Stimulated activated naive CD8-positive, alpha-beta T cell treated with anti-CD3 and anti-CD28 coated beads, Interleukin-15, Interleukin-2, amounts not matched to agents 100 ng/mL and 50 ng/mL, for 24 hours (primary cell): ENCODE results near the gene RIF1.
A peak's percentile ranks its signal among the peaks of the same experiment; 100 is the strongest.

Experiments
- H3K27ac Mint-ChIP-seq: one replicate; pipeline ENCODE4 v1.8.0; 2021; ENCODE audit warnings: mild to moderate bottlenecking, mixed read lengths
- H3K27me3 Mint-ChIP-seq: one replicate; pipeline ENCODE4 v1.8.0; 2021; ENCODE audit warnings: mixed read lengths
- H3K36me3 Mint-ChIP-seq: one replicate; pipeline ENCODE4 v1.8.0; 2021; ENCODE audit warnings: low read depth, mixed read lengths
- H3K4me1 Mint-ChIP-seq: one replicate; pipeline ENCODE4 v1.8.0; 2021; ENCODE audit warnings: low read depth, mixed read lengths
- H3K4me3 Mint-ChIP-seq: one replicate; pipeline ENCODE4 v1.8.0; 2021; ENCODE audit warnings: mild to moderate bottlenecking, mixed read lengths
- H3K9me3 Mint-ChIP-seq: one replicate; pipeline ENCODE4 v1.8.0; 2021; ENCODE audit warnings: mixed read lengths

RIF1 gene, protein sequence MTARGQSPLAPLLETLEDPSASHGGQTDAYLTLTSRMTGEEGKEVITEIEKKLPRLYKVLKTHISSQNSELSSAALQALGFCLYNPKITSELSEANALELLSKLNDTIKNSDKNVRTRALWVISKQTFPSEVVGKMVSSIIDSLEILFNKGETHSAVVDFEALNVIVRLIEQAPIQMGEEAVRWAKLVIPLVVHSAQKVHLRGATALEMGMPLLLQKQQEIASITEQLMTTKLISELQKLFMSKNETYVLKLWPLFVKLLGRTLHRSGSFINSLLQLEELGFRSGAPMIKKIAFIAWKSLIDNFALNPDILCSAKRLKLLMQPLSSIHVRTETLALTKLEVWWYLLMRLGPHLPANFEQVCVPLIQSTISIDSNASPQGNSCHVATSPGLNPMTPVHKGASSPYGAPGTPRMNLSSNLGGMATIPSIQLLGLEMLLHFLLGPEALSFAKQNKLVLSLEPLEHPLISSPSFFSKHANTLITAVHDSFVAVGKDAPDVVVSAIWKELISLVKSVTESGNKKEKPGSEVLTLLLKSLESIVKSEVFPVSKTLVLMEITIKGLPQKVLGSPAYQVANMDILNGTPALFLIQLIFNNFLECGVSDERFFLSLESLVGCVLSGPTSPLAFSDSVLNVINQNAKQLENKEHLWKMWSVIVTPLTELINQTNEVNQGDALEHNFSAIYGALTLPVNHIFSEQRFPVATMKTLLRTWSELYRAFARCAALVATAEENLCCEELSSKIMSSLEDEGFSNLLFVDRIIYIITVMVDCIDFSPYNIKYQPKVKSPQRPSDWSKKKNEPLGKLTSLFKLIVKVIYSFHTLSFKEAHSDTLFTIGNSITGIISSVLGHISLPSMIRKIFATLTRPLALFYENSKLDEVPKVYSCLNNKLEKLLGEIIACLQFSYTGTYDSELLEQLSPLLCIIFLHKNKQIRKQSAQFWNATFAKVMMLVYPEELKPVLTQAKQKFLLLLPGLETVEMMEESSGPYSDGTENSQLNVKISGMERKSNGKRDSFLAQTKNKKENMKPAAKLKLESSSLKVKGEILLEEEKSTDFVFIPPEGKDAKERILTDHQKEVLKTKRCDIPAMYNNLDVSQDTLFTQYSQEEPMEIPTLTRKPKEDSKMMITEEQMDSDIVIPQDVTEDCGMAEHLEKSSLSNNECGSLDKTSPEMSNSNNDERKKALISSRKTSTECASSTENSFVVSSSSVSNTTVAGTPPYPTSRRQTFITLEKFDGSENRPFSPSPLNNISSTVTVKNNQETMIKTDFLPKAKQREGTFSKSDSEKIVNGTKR (N-terminal part only)

DNA sequence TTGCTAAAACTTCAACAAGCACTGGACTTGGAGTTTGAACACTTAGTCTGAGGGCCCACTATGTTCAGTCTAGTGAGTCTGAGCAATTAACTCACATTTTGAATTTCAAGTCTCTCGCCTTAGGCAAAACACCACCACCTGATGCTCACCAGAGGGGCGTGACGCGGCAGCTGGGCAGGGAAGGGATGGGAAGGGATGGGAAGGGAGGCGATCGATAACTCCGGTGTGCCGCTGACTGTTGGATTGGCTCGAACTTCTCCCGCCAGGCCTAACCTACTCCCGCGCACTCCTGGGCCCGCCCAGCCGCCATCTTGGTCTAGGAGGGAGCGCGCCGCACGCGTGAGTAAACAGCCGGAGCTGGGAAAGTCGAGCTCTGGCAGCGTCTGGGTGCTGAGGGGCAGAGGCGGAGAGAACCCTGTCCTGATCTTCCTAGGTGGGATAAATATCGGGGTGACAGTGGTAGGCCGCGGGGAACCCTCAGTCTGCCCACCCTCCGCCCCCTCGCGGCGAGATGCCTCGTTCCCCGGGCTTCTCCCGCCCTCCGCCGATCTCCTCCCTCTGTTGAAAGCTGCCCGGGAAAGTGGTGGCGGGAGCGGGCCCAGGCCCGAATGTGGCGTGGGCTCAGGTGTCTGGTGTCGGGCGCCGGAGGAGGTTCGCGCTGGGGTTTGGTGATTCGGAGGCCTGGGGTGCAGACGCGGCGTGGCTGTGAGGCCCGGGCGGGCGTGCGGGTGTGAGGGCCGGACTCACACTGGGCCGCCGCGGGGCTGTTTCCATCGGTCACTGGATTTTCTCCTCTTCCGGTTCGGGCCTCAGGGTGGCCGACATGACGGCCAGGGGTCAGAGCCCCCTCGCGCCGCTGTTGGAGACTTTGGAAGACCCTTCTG is at the start of gene RIF1:
Gene RIF1, plus strand, starts transcription at position 302 of the 884 bp plus-strand sequence. Its CDS starts 522 bp downstream, at position 824.
- peaks cover 34% of the 10 kb centered on the region for H3K36me3 Mint-ChIP-seq
- H3K4me3 Mint-ChIP-seq: peak within 1 kb of the TSS; percentile 97
- H3K4me1 Mint-ChIP-seq: peaks cover 25% of the 10 kb centered on the region
- H3K27ac Mint-ChIP-seq: peak within 1 kb of the TSS; percentile 93
- H3K9me3 Mint-ChIP-seq: no peaks in the 10 kb centered on the region
- no peaks in the 10 kb centered on the region for H3K27me3 Mint-ChIP-seq

DNA sequence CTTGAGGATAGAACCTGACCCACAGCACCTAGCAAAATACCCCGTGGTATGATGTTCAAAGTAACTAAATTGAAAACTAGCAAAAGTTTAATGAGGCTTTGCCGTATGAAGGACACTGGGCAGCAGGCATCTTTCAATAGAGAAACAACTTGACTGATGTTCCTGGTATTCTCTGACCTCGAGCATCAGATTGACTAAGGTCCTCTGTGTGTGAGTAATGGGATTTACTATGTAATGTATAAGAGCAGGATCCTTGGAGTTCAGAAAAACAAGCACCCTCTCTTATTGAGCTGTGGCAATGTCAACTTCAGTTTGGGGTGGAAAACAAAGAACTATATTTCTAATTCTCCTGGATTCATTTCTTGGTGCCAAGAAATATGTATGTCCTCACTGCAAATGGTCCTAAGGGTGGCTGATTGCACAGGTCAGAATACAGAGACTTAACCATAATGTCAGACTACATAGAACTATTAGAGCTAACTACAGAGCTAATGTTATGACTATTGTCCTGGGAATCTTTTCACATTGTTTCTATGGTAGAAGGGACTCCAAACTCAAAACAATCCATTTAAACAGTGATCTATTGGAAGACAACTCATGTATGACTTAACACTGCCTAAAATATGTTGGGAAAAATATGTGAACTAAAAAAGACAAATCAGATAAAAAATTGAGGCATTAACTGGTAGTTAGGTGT is 47.9 kb upstream of the RIF1 start:
- Mint-ChIP-seq H3K9me3 (no peaks in the 10 kb centered on the region), H3K27me3 (no peaks in the 10 kb centered on the region), H3K36me3 (no peaks in the 10 kb centered on the region), H3K4me3 (no peak overlapping the region), H3K4me1 (no peaks in the 10 kb centered on the region), H3K27ac (no peak overlapping the region)

DNA sequence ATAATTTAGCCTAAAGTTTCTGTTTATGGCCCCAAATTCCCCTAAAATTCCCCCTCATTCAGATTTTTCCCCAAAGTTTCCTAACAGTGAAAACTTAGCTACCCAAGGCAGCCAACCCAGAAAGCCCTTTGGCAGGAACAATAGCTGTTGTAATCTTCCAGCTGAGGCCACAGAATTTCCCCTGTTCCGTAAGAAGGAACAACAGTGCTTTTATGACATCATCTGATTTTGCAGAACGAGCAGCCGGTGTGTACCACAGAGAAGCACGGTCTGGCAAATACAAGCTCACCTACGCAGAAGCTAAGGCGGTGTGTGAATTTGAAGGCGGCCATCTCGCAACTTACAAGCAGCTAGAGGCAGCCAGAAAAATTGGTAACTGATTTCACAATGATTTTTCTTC is 46.0 kb upstream of the RIF1 start:
- no peak overlapping the region for H3K27ac Mint-ChIP-seq
- no peaks in the 10 kb centered on the region for H3K27me3 Mint-ChIP-seq
- H3K36me3 Mint-ChIP-seq: no peaks in the 10 kb centered on the region
- H3K9me3 Mint-ChIP-seq: no peaks in the 10 kb centered on the region
- H3K4me1 Mint-ChIP-seq: no peaks in the 10 kb centered on the region
- H3K4me3 Mint-ChIP-seq: no peak overlapping the region

DNA sequence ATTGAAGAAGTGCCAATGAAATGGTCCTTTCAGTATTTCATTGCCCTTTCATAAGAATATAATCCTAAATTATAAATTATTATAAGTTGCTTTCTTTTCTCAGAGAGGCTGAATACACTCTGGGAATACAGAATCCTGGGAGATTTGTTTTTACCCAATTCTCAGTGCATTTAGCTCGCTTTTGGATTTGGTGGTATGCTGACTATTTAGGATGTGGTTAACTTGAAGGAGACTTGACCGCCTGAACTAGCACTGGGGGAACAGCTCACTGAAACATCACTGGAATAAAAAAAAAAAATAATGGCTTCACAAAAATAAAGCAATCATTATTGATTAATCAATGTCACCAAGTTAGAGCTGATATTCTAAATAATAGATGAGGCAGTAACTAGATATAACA is 42.1 kb upstream of the RIF1 start:
- Mint-ChIP-seq H3K36me3 (no peaks in the 10 kb centered on the region), H3K27me3 (no peaks in the 10 kb centered on the region), H3K4me3 (no peak overlapping the region), H3K4me1 (no peaks in the 10 kb centered on the region), H3K9me3 (no peaks in the 10 kb centered on the region), H3K27ac (no peak overlapping the region)

DNA sequence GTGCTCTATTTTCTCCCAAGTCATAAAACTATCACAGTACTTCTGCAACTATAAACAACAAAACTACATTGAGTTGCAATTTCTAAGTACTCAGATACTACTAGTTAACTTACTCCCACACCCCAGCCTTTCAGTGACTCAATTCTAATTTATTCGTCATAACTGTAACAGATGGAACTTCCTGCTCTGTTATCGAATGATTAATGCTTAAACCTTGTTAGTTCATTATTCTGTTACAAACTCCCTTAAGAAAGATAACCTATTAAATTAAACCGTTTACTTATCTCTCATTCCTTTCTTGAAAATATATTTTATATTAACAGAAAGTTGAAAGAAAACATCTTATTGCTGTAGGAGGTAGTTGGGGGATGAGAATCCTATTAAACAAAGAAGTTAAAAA is 35.3 kb upstream of the RIF1 start:
- H3K36me3 Mint-ChIP-seq: no peaks in the 10 kb centered on the region
- no peaks in the 10 kb centered on the region for H3K27me3 Mint-ChIP-seq
- H3K9me3 Mint-ChIP-seq: no peaks in the 10 kb centered on the region
- H3K27ac Mint-ChIP-seq: no peak overlapping the region
- H3K4me1 Mint-ChIP-seq: peaks cover 4% of the 10 kb centered on the region
- no peak overlapping the region for H3K4me3 Mint-ChIP-seq

DNA sequence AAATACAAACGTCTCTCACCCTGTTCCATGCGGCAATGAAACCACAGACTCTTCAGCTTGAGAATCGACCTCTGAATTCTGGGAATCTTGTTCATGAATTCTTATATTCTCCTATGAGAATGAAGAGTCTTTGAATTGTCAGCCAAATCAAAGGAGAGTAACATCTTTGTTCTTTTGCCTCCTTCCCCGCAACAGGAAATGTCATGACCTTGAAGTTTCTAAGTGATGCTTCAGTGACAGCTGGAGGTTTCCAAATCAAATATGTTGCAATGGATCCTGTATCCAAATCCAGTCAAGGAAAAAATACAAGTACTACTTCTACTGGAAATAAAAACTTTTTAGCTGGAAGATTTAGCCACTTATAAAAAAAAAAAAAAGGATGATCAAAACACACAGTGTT is 30.5 kb upstream of the RIF1 start:
- Mint-ChIP-seq H3K9me3 (no peaks in the 10 kb centered on the region), H3K4me3 (no peak overlapping the region), H3K36me3 (no peaks in the 10 kb centered on the region), H3K27ac (no peak overlapping the region), H3K4me1 (peaks cover 3% of the 10 kb centered on the region), H3K27me3 (no peaks in the 10 kb centered on the region)

DNA sequence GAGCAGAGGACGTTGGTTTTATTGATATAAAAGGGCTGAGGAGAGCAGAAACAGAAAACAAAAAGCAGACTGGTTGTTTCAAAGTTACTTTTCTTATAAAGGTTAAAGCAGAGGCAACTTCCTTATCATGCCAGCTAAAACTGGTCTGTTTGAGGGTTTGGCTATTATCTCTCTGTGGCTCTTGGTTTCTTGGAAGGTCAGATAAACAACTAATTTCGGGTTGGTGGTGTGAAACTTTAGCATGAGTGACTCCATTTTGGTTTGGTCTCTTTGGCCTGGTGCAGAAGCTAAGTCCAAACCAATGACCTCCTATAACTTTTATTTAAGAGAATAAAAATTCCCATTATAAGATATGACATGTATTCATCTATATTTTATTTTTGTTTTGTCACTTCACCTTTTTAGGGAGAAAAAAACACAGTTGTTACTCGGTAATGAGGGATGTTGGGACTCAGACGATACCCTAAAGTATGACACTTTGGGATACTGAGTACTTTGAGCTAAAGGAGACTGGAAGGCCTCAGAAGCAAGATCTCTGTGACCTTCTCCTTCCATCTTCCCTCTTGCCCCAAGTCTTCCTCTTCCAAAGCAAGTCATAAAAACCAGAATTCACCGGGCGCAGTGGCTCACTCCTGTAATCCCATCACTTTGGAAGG is 29.0 kb upstream of the RIF1 start:
- Mint-ChIP-seq H3K9me3 (no peaks in the 10 kb centered on the region), H3K36me3 (no peaks in the 10 kb centered on the region), H3K4me3 (no peak overlapping the region), H3K27me3 (no peaks in the 10 kb centered on the region), H3K27ac (no peak overlapping the region), H3K4me1 (no peaks in the 10 kb centered on the region)

DNA sequence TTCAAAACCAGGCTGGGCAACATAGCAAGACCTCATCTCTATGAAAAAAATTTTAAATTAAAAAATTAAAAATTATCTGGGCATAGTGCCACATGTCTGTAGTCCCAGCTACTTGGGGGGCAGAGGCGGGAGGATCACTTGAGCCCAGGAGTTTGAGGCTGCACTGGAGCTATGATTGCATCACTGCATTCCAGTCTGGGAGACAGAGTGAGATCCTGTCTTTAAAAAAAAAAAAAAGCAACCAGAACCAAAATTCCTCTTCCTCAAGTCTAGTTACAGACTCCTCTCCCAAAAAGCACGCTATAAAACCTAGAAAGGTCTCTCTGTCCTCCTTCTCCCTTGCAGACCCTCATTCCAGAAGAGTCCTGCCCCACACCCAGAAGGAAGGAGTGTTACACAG is 28.4 kb upstream of the RIF1 start:
- Mint-ChIP-seq H3K9me3 (no peaks in the 10 kb centered on the region), H3K27me3 (no peaks in the 10 kb centered on the region), H3K4me3 (no peak overlapping the region), H3K27ac (no peak overlapping the region), H3K4me1 (no peaks in the 10 kb centered on the region), H3K36me3 (no peaks in the 10 kb centered on the region)

DNA sequence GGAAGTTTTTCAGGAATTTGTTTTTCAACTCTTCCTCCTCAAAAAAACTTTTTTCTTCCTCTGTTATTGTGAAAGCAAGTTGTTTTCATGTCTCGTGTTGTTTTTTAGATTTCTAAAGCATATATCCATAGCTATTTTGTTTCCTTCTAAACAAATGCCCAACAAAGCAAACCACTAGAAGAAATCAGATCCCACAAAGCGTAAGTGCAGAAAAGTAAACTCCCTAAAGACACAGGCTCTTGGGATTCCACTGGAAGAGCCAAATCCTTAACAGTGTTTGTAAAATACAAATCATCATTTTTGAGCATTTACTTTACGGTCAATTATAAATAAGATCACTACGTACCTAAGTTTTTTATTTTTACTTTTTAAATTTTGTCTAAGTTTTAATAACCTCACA is 21.7 kb upstream of the RIF1 start:
- Mint-ChIP-seq H3K4me3 (no peak overlapping the region), H3K27me3 (peaks cover 4% of the 10 kb centered on the region), H3K36me3 (no peaks in the 10 kb centered on the region), H3K9me3 (no peaks in the 10 kb centered on the region), H3K27ac (no peak overlapping the region), H3K4me1 (no peaks in the 10 kb centered on the region)

DNA sequence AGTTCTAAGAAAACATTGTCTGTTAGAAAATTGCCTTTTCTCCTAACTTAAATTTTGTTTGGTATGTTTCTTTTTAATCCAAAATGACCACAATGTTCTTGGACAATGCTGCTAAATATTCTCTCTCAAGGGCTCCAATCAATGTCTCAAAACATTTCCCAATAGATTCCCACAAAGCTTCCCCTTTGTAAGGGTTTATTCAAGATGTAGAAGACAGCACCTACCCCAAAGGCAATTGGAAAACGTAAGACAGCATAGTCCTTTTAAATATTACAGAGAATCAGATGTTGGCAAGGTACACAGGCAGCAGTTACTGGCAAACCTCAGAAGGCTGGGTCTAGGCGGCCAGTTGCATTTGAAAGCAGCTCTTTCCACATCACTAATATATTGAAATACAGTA is 18.3 kb upstream of the RIF1 start:
- H3K9me3 Mint-ChIP-seq: peaks cover 3% of the 10 kb centered on the region
- H3K36me3 Mint-ChIP-seq: no peaks in the 10 kb centered on the region
- no peaks in the 10 kb centered on the region for H3K4me1 Mint-ChIP-seq
- no peak overlapping the region for H3K4me3 Mint-ChIP-seq
- no peak overlapping the region for H3K27ac Mint-ChIP-seq
- peaks cover 4% of the 10 kb centered on the region for H3K27me3 Mint-ChIP-seq

DNA sequence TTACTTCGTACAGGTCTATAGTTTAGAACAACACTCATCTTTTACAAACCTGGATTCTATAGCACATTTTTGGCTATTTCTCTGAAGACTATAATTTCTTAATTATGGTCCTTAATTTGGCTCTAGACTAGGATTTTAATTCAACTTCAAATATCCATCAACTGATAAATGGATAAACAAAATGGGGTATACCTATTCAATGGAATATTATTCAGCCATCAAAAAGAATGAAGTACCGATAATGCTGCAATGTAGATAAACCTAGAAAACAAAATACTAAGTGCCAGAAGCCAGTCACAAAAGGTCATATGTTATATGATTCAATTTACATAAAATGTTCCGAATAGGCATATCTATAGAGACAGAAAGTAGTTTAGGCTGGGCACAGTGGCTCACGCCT is 15.2 kb upstream of the RIF1 start:
- no peaks in the 10 kb centered on the region for H3K4me1 Mint-ChIP-seq
- no peak overlapping the region for H3K27ac Mint-ChIP-seq
- peaks cover 3% of the 10 kb centered on the region for H3K9me3 Mint-ChIP-seq
- H3K4me3 Mint-ChIP-seq: no peak overlapping the region
- H3K27me3 Mint-ChIP-seq: peaks cover 4% of the 10 kb centered on the region
- no peaks in the 10 kb centered on the region for H3K36me3 Mint-ChIP-seq

DNA sequence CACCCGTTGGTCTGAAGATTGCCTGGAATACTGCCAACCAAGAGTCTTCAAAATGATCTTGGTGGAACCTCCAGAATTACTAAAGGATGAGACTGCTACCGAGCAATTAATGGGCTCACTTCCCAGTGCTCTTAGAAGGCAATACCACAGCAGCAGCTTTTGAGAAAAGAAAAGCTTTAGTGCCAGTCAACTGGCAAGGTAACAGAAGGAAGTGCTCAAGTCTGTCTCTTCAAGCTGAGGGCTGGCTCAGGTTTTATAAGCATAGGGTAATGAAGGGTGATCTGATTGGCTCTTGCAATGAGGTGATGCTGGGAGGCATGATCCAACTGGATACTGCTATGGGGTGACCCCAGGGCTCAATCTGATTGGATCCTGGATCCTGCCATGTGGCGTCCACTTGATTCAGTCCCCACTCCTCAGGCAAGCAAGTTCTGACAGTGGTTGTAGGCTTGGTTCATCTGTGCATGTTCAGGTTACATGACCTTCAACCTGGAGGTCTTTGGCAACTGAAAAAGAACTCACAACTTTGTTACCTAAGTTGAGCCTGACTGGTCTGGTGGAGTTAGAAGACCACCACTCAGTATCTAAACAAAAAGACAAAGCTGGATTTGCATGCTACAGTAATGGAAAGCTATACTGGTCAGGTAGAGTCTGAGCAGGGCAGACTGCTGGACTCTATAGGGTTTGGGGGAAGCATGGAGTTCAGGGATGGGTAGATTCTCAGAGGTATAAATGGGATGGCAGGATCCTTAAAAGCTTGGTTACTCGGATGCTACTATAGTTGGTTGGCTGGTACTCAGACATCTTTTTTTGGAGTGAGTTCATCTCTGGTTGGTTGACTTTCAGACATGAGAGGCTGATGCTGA is 14.0 kb upstream of the RIF1 start:
- H3K36me3 Mint-ChIP-seq: no peaks in the 10 kb centered on the region
- no peak overlapping the region for H3K4me3 Mint-ChIP-seq
- peaks cover 4% of the 10 kb centered on the region for H3K27me3 Mint-ChIP-seq
- no peak overlapping the region for H3K27ac Mint-ChIP-seq
- no peaks in the 10 kb centered on the region for H3K4me1 Mint-ChIP-seq
- H3K9me3 Mint-ChIP-seq: peaks cover 3% of the 10 kb centered on the region
